Measurements from ENCODE around the gene SSNA1. TPM values are rescaled to one million over a fixed set of nuclear protein-coding genes. Genes with fewer than 3 reads are reported as not detected.
A peak's percentile ranks its signal among the peaks of the same experiment; 100 is the strongest.

Gene SSNA1
- total RNA-seq, 1 donor from 2014 or later: 58.1 TPM

- no peaks in the 10 kb centered on the region for H3K4me1 Mint-ChIP-seq (ENCODE audit: unreplicated experiment)
- H3K4me3 Mint-ChIP-seq (ENCODE audit: unreplicated experiment): no peak overlapping the region
- no peak for DNase-seq (ENCODE audit: extremely low spot score, unreplicated experiment)
- H3K27ac Mint-ChIP-seq (ENCODE audit: unreplicated experiment): no peak overlapping the region
- H3K27me3 Mint-ChIP-seq (ENCODE audit: unreplicated experiment): no peaks in the 10 kb centered on the region
- H3K9me3 Mint-ChIP-seq (ENCODE audit: unreplicated experiment): no peaks in the 10 kb centered on the region
- peaks cover 3% of the 10 kb centered on the region for H3K36me3 Mint-ChIP-seq (ENCODE audit: unreplicated experiment)
- TF ChIP-seq, protein P1, sequence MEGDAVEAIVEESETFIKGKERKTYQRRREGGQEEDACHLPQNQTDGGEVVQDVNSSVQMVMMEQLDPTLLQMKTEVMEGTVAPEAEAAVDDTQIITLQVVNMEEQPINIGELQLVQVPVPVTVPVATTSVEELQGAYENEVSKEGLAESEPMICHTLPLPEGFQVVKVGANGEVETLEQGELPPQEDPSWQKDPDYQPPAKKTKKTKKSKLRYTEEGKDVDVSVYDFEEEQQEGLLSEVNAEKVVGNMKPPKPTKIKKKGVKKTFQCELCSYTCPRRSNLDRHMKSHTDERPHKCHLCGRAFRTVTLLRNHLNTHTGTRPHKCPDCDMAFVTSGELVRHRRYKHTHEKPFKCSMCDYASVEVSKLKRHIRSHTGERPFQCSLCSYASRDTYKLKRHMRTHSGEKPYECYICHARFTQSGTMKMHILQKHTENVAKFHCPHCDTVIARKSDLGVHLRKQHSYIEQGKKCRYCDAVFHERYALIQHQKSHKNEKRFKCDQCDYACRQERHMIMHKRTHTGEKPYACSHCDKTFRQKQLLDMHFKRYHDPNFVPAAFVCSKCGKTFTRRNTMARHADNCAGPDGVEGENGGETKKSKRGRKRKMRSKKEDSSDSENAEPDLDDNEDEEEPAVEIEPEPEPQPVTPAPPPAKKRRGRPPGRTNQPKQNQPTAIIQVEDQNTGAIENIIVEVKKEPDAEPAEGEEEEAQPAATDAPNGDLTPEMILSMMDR (IDR thresholded peaks at IDR 0.05): peak; percentile 29
Measured at GRCh38 chr9:137213160-137214060, 24.9 kb downstream of the SSNA1 start.

- Mint-ChIP-seq H3K27me3 (ENCODE audit: unreplicated experiment) (no peaks in the 10 kb centered on the region), H3K9me3 (ENCODE audit: unreplicated experiment) (no peaks in the 10 kb centered on the region), H3K27ac (ENCODE audit: unreplicated experiment) (no peak overlapping the region), H3K4me3 (ENCODE audit: unreplicated experiment) (no peak overlapping the region), H3K36me3 (ENCODE audit: unreplicated experiment) (peaks cover 3% of the 10 kb centered on the region), H3K4me1 (ENCODE audit: unreplicated experiment) (peaks cover 5% of the 10 kb centered on the region)
- TF ChIP-seq, protein P1 (IDR thresholded peaks at IDR 0.05): no peak
- DNase-seq (ENCODE audit: extremely low spot score, unreplicated experiment): no peak
Measured at GRCh38 chr9:137214620-137215019, 26.1 kb downstream of the SSNA1 start.

- Mint-ChIP-seq H3K9me3 (ENCODE audit: unreplicated experiment) (no peaks in the 10 kb centered on the region), H3K27me3 (ENCODE audit: unreplicated experiment) (no peaks in the 10 kb centered on the region), H3K4me3 (ENCODE audit: unreplicated experiment) (no peak overlapping the region), H3K36me3 (ENCODE audit: unreplicated experiment) (peaks cover 3% of the 10 kb centered on the region), H3K4me1 (ENCODE audit: unreplicated experiment) (peaks cover 5% of the 10 kb centered on the region), H3K27ac (ENCODE audit: unreplicated experiment) (no peak overlapping the region)
- DNase-seq (ENCODE audit: extremely low spot score, unreplicated experiment): no peak
- TF ChIP-seq, protein P1 (IDR thresholded peaks at IDR 0.05): no peak
Measured at GRCh38 chr9:137215196-137215986, 26.9 kb downstream of the SSNA1 start.

DNA sequence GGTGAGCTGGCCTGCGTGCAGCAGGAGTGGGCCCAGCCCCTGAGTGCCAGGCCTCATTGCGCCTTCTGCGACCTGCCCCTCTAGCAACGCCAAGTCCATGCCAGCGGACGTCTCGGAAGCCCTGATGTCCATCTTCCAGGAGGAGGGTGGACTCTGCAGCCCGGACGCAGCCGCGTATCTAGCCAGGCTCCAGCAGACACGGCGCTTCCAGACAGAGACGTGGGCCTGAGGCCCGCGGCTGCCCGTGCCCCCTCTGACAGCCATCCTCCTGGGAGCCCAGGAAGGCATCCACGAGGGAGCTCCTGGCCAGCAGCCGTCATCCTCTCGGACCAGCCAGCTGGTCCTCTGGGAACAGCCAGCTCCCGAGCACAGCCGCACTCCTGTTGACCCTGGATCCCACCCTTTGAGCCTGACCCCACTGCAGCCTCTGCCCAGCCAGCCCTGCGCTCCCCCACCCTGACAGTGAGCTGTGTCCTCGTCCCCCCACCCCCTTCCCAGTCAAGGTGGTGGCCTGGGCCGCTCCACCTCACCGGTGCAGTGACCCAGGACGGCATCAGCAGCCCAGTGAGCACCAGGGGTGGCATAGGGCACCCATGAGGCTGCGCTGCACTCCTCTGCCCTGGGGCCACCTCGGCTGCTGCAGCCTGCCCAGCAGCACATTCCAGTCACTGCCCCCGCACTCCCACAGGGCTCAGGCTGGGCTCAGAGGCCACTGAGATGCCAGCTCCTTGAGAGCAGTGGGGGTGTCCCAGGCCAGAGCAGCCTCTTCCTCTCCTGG is 27.9 kb downstream of the SSNA1 start:
- Mint-ChIP-seq H3K36me3 (ENCODE audit: unreplicated experiment) (peaks cover 3% of the 10 kb centered on the region), H3K27ac (ENCODE audit: unreplicated experiment) (no peak overlapping the region), H3K9me3 (ENCODE audit: unreplicated experiment) (no peaks in the 10 kb centered on the region), H3K4me1 (ENCODE audit: unreplicated experiment) (peaks cover 5% of the 10 kb centered on the region), H3K4me3 (ENCODE audit: unreplicated experiment) (no peak overlapping the region), H3K27me3 (ENCODE audit: unreplicated experiment) (no peaks in the 10 kb centered on the region)
- no peak for DNase-seq (ENCODE audit: extremely low spot score, unreplicated experiment)
- TF ChIP-seq, protein P1 (IDR thresholded peaks at IDR 0.05): no peak

Measured in osteocyte (in vitro differentiated cells).